WTC11 (cell line): ENCODE results near the gene FAM20C.

Experiments
- CREB1 ChIP-seq: sonication (generic); formaldehyde crosslinking; IDR thresholded peaks from 2 replicates; pipeline ENCODE4 v1.8.0; 2023; ENCODE audit warnings: mild to moderate bottlenecking, missing genetic modification reagents
- ELF4 ChIP-seq: sonication (generic); formaldehyde crosslinking; IDR thresholded peaks from 2 replicates; pipeline ENCODE4 v1.8.1; 2022; ENCODE audit warnings: low read depth, mild to moderate bottlenecking, moderate library complexity, missing genetic modification reagents
- NFYB ChIP-seq: sonication (generic); formaldehyde crosslinking; conservative IDR thresholded peaks from 2 replicates; pipeline ENCODE4 v1.8.0; 2022; ENCODE audit warnings: low read depth, missing genetic modification reagents
- TF ChIP-seq, protein P1 (sequence below): fragments of 200-600 bp; IDR thresholded peaks from 2 replicates; pipeline ENCODE4 v1.8.0; 2022; ENCODE audit warnings: antibody characterized with exemption
- TF ChIP-seq, protein P2 (sequence below): sonication (generic); formaldehyde crosslinking; IDR thresholded peaks from 2 replicates; pipeline ENCODE4 v1.8.0; 2022; ENCODE audit warnings: mild to moderate bottlenecking, missing genetic modification reagents

DNA sequence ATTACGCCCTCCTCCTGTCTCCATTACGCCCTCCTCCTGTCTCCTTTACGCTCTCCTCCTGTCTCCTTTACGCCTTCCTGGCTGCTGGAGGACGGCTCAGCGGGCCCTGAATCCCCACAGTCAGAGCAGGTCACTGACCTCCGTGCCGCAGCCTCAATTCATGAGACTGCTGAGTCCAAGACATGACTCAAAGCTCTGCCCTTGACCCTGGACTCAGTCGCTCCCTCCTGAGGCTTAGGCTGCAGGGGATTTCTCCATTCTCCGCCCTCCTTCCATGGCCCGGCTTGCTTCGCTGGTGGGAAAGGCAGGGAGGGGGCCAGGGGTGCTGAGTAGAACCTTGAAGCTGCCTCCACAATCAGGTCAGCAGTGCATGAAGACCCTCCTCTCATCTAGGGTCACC is 76.6 kb downstream of the FAM20C start:
- TF ChIP-seq ELF4 (CRISPR knock-in tag) (no peak), CREB1 (no peak), NFYB (CRISPR knock-in tag) (no peak)
- TF ChIP-seq, protein P1, sequence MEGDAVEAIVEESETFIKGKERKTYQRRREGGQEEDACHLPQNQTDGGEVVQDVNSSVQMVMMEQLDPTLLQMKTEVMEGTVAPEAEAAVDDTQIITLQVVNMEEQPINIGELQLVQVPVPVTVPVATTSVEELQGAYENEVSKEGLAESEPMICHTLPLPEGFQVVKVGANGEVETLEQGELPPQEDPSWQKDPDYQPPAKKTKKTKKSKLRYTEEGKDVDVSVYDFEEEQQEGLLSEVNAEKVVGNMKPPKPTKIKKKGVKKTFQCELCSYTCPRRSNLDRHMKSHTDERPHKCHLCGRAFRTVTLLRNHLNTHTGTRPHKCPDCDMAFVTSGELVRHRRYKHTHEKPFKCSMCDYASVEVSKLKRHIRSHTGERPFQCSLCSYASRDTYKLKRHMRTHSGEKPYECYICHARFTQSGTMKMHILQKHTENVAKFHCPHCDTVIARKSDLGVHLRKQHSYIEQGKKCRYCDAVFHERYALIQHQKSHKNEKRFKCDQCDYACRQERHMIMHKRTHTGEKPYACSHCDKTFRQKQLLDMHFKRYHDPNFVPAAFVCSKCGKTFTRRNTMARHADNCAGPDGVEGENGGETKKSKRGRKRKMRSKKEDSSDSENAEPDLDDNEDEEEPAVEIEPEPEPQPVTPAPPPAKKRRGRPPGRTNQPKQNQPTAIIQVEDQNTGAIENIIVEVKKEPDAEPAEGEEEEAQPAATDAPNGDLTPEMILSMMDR, result no peak
- TF ChIP-seq, protein P2, sequence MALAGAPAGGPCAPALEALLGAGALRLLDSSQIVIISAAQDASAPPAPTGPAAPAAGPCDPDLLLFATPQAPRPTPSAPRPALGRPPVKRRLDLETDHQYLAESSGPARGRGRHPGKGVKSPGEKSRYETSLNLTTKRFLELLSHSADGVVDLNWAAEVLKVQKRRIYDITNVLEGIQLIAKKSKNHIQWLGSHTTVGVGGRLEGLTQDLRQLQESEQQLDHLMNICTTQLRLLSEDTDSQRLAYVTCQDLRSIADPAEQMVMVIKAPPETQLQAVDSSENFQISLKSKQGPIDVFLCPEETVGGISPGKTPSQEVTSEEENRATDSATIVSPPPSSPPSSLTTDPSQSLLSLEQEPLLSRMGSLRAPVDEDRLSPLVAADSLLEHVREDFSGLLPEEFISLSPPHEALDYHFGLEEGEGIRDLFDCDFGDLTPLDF (CRISPR knock-in tag), result no peak
